ENCODE results near the gene FAM81B. TPM values are rescaled to one million over a fixed set of nuclear protein-coding genes. Genes with fewer than 3 reads are reported as not detected.
"Not testable (repeated sequence)": the region's sequence is repeated elsewhere in the genome, so short reads cannot be mapped to it uniquely, and the experiment has no call there.

The FAM81B gene
- total RNA-seq, 1 experiment from 2014 or later, result not detected

DNA sequence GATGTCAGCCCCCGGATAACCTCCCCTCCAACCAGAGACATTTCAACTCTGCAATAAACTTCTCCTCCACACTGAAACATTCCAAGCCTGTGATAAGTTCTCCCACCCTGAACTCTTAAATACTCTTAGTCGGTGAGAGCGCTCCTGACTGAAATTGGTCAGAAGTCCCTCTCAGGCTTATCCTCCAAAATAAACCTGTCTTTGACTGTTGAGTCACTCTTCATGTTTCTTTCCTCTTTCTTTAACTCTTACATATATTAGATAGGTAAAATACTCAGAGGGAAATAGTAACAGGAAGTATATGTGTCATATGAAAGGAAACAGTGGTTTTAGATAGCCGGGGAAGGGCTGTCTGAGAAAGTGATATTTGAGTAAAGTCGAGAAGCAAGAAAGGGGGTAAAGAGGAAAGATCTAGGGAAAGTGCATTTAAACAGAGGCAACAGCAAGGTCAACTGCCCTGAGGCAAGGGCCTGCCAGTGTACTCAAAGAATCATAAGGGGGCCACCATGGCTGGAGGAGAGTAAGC is 11.0 kb upstream of the FAM81B start:
- no peaks in the 10 kb centered on the region for H3K4me1 Mint-ChIP-seq (ENCODE audit: low read depth, unreplicated experiment)
- H3K36me3 Mint-ChIP-seq (ENCODE audit: insufficient read depth, unreplicated experiment), result no peaks in the 10 kb centered on the region
- no peak for DNase-seq
- no TSS peak for BruUV-seq (replicated peaks)
- no peaks in the 10 kb centered on the region for H3K27me3 Mint-ChIP-seq (ENCODE audit: unreplicated experiment)
- TF ChIP-seq, protein P1, sequence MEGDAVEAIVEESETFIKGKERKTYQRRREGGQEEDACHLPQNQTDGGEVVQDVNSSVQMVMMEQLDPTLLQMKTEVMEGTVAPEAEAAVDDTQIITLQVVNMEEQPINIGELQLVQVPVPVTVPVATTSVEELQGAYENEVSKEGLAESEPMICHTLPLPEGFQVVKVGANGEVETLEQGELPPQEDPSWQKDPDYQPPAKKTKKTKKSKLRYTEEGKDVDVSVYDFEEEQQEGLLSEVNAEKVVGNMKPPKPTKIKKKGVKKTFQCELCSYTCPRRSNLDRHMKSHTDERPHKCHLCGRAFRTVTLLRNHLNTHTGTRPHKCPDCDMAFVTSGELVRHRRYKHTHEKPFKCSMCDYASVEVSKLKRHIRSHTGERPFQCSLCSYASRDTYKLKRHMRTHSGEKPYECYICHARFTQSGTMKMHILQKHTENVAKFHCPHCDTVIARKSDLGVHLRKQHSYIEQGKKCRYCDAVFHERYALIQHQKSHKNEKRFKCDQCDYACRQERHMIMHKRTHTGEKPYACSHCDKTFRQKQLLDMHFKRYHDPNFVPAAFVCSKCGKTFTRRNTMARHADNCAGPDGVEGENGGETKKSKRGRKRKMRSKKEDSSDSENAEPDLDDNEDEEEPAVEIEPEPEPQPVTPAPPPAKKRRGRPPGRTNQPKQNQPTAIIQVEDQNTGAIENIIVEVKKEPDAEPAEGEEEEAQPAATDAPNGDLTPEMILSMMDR (IDR thresholded peaks at IDR 0.05; ENCODE audit: unreplicated experiment), result no peak
- intact Hi-C loops (cut with micrococcal nuclease; ENCODE audit: unreplicated experiment), result no loop called here
- H3K27ac Mint-ChIP-seq (ENCODE audit: unreplicated experiment), result no peak overlapping the region
- CTCF ChIA-PET, result no interaction called here
- H3K9me3 Mint-ChIP-seq (ENCODE audit: low read depth, unreplicated experiment), result peaks cover 8% of the 10 kb centered on the region
- no peak overlapping the region for H3K4me3 Mint-ChIP-seq (ENCODE audit: low read depth, unreplicated experiment)

DNA sequence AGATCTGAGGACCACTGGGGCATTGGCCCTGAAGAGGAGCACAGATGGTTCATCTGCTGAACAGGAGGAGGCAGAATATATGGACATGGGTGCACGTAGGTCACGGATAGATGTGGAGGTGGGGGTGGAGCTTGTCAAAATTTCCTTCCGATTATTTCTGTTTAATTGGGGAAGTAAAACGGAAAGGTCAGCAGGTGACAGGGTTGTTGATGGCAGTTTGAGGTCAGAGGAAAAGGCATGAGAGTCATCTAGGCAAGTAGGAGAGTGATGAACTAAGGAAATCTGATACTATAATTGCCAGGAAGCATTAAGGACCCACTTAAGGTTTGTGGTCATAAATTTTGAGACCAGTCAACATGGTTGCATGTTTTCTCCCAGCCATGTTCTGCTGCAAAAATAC is 8.4 kb upstream of the FAM81B start:
- no peaks in the 10 kb centered on the region for H3K27me3 Mint-ChIP-seq (ENCODE audit: unreplicated experiment)
- CTCF ChIA-PET, result no interaction called here

DNA sequence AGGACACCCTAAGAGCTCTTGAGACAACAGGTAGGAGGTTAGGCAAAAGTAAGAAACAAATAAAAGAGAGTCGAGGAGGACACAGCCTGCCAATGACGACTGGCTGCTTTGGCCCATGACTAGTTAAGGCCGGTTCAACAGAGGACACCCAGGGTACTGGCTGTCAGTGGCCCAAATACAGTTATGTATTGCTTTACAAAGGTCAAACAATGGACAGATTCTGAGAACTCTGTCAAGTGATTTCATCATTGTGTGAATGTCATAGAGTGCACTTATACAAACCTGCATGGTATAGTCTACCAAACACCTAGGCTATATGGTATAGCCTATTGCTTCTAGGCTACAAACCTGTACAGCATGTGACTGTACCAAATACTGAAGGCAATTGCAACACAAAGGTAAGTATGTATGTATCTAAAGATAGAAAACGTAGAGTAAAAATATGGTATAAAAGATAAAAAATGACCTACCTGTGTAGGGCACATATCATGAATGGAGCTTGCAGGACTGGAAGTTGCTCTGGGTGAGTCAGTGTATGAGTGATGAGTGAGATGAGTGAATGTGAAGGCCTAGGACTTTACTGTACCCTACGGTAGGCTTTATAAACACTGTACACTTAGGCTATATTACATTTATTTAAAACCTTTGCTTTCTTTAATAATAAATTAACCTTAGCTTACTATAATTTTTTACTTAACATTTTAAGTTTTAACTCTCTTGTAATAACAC is 6.5 kb upstream of the FAM81B start:
- Mint-ChIP-seq H3K27me3 (ENCODE audit: unreplicated experiment) (no peaks in the 10 kb centered on the region), H3K4me3 (ENCODE audit: low read depth, unreplicated experiment) (no peak overlapping the region), H3K27ac (ENCODE audit: unreplicated experiment) (no peak overlapping the region), H3K4me1 (ENCODE audit: low read depth, unreplicated experiment) (no peaks in the 10 kb centered on the region), H3K36me3 (ENCODE audit: insufficient read depth, unreplicated experiment) (no peaks in the 10 kb centered on the region), H3K9me3 (ENCODE audit: low read depth, unreplicated experiment) (peaks cover 9% of the 10 kb centered on the region)
- TF ChIP-seq, protein P1 (IDR thresholded peaks at IDR 0.05; ENCODE audit: unreplicated experiment), result no peak
- no peak for DNase-seq
- no TSS peak for BruUV-seq (replicated peaks)
- CTCF ChIA-PET, result no interaction called here
- intact Hi-C loops (cut with micrococcal nuclease; ENCODE audit: unreplicated experiment), result no loop called here

More for the DNA sequence above, 8.4 kb upstream of the FAM81B start:
- Mint-ChIP-seq H3K4me3 (ENCODE audit: low read depth, unreplicated experiment) (no peak overlapping the region), H3K36me3 (ENCODE audit: insufficient read depth, unreplicated experiment) (no peaks in the 10 kb centered on the region), H3K9me3 (ENCODE audit: low read depth, unreplicated experiment) (peaks cover 10% of the 10 kb centered on the region), H3K27ac (ENCODE audit: unreplicated experiment) (no peak overlapping the region), H3K4me1 (ENCODE audit: low read depth, unreplicated experiment) (no peaks in the 10 kb centered on the region)
- TF ChIP-seq, protein P1 (IDR thresholded peaks at IDR 0.05; ENCODE audit: unreplicated experiment), result no peak
- intact Hi-C loops (cut with micrococcal nuclease; ENCODE audit: unreplicated experiment), result no loop called here
- no TSS peak for BruUV-seq (replicated peaks)
- DNase-seq, result no peak

DNA sequence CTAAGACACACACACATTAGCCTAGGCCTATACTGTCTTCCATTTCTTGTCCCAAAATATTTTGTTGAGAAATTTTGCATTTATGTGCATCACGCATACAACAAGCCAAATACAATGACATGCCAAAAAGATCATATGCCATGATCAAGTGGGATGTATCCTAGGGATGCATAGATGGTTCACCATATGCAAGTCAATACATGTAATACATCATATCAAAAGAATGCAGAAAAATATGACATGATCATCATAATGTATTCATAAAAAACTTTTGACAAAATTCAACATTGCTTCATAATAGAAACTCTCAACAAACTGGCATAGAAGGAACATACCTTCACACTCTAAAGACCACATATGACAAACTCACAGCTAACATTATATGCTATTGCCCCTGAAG is 5.8 kb upstream of the FAM81B start:
- intact Hi-C loops (cut with micrococcal nuclease; ENCODE audit: unreplicated experiment), result no loop called here
- TF ChIP-seq, protein P1 (IDR thresholded peaks at IDR 0.05; ENCODE audit: unreplicated experiment), result no peak
- H3K27ac Mint-ChIP-seq (ENCODE audit: unreplicated experiment), result no peak overlapping the region
- no peaks in the 10 kb centered on the region for H3K36me3 Mint-ChIP-seq (ENCODE audit: insufficient read depth, unreplicated experiment)
- CTCF ChIA-PET, result no interaction called here
- no peak overlapping the region for H3K4me3 Mint-ChIP-seq (ENCODE audit: low read depth, unreplicated experiment)
- BruUV-seq (replicated peaks), result no TSS peak
- DNase-seq, result no peak
- H3K4me1 Mint-ChIP-seq (ENCODE audit: low read depth, unreplicated experiment), result no peaks in the 10 kb centered on the region
- no peaks in the 10 kb centered on the region for H3K27me3 Mint-ChIP-seq (ENCODE audit: unreplicated experiment)
- peaks cover 9% of the 10 kb centered on the region for H3K9me3 Mint-ChIP-seq (ENCODE audit: low read depth, unreplicated experiment)

DNA sequence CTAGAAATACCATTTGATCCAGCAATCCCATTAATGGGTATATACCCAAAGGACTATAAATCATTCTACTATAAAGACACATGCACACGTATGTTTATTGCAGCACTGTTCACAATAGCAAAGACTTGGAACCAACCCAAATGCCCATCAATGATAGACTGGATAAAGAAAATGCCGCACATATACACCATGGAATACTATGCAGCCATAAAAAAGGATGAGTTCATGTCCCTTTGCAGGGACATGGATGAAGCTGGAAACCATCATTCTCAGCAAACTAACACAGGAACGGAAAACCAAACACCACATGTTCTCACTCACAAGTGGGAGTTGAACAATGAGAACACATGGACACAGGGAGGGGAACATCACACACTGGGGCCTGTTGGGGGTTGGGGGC is 799 bp downstream of the FAM81B start:
- CTCF ChIA-PET; H3K4me3 Mint-ChIP-seq (ENCODE audit: low read depth, unreplicated experiment); H3K4me1 Mint-ChIP-seq (ENCODE audit: low read depth, unreplicated experiment); BruUV-seq (replicated peaks); H3K36me3 Mint-ChIP-seq (ENCODE audit: insufficient read depth, unreplicated experiment); H3K9me3 Mint-ChIP-seq (ENCODE audit: low read depth, unreplicated experiment); DNase-seq; H3K27me3 Mint-ChIP-seq (ENCODE audit: unreplicated experiment); intact Hi-C loops (cut with micrococcal nuclease; ENCODE audit: unreplicated experiment): not testable (repeated sequence)
- peak overlapping the region; percentile 36 for H3K27ac Mint-ChIP-seq (ENCODE audit: unreplicated experiment)
